ENCODE data around the gene DHRSX. TPM values are rescaled to one million over a fixed set of nuclear protein-coding genes. Genes with fewer than 3 reads are reported as not detected.
"Not testable (repeated sequence)": the region's sequence is repeated elsewhere in the genome, so short reads cannot be mapped to it uniquely, and the experiment has no call there.

DHRSX gene
- total and polyA plus RNA-seq, 10 of the 15 experiments (the other 5 are each of a cell fraction or from before 2014, with no cell fraction given) = 1.7 to 39.5 (median 16.5) TPM

GRCh38 chrX:2461711-2462016, 39.1 kb downstream of the DHRSX start:
- no peaks in the 10 kb centered on the region for H4K20me1 ChIP-seq (ENCODE audit: control insufficient read depth, insufficient read depth)
- in situ Hi-C loops (cut with MboI) = no loop called here

GRCh38 chrX:2460821-2461710, 39.7 kb downstream of the DHRSX start:
- H3K4me3 ChIP-seq; ATAC-seq; H3K79me2 ChIP-seq (ENCODE audit: control insufficient read depth, insufficient read depth, low read length); BruUV-seq (replicated peaks); H2AFZ ChIP-seq (ENCODE audit: control insufficient read depth, low read depth, low read length); H3K9ac ChIP-seq (ENCODE audit: control insufficient read depth, insufficient read depth, low read length); POLR2A ChIA-PET; H3K27me3 ChIP-seq (replicated peaks in 1 of 2; ENCODE audit: control insufficient read depth in 2 of 2, insufficient read depth in 2 of 2, low read length in 1 of 2); FAIRE-seq; CTCF ChIA-PET; SMC1A ChIA-PET (ENCODE audit: uncharacterized antibody, unreplicated experiment); H3K4me1 ChIP-seq (ENCODE audit: control insufficient read depth, insufficient read depth, low read length); H4K20me1 ChIP-seq (ENCODE audit: control insufficient read depth, insufficient read depth); H3K27ac ChIP-seq (ENCODE audit: control insufficient read depth, insufficient read depth); RAD21 ChIA-PET (ENCODE audit: unreplicated experiment); H3K4me2 ChIP-seq (ENCODE audit: control insufficient read depth, insufficient read depth); intact Hi-C loops (cut with micrococcal nuclease; ENCODE audit: unreplicated experiment); DNase-seq (ENCODE audit: low read depth, low spot score); H3K9me3 ChIP-seq (replicated peaks; ENCODE audit: control insufficient read depth, insufficient read depth, low read length); H3K36me3 ChIP-seq (ENCODE audit: control insufficient read depth in 2 of 2, insufficient read depth in 2 of 2, low read length in 1 of 2); in situ Hi-C loops (cut with MboI): not testable (repeated sequence)
- WGBS (ENCODE audit: insufficient coverage, insufficient replicate concordance, low lambda C conversion rate, missing lambda C conversion rate) = 83% methylated on average over 14 of the region's 17 CpGs

More at GRCh38 chrX:2461711-2462016, 39.1 kb downstream of the DHRSX start:
- H3K9ac ChIP-seq (ENCODE audit: control insufficient read depth, insufficient read depth, low read length) = no peak overlapping the region
- no peak for DNase-seq (ENCODE audit: low read depth, low spot score)
- no peak overlapping the region for H3K4me3 ChIP-seq
- BruUV-seq (replicated peaks) = no TSS peak
- no peaks in the 10 kb centered on the region for H3K36me3 ChIP-seq (ENCODE audit: control insufficient read depth in 2 of 2, insufficient read depth in 2 of 2, low read length in 1 of 2)
- no peaks in the 10 kb centered on the region; the same call in 1 of the 2 replicates for H3K79me2 ChIP-seq (ENCODE audit: control insufficient read depth, insufficient read depth, low read length)
- H3K4me2 ChIP-seq (ENCODE audit: control insufficient read depth, insufficient read depth) = no peak overlapping the region
- POLR2A ChIA-PET = no interaction called here
- SMC1A ChIA-PET (ENCODE audit: uncharacterized antibody, unreplicated experiment) = no interaction called here
- no peaks in the 10 kb centered on the region for H3K4me1 ChIP-seq (ENCODE audit: control insufficient read depth, insufficient read depth, low read length)
- FAIRE-seq = no peak
- H3K9me3 ChIP-seq (replicated peaks; ENCODE audit: control insufficient read depth, insufficient read depth, low read length) = no peaks in the 10 kb centered on the region; the same call in 2 of the 3 replicates
- no peaks in the 10 kb centered on the region for H3K27me3 ChIP-seq (replicated peaks in 1 of 2; ENCODE audit: control insufficient read depth in 2 of 2, insufficient read depth in 2 of 2, low read length in 1 of 2)
- 96% methylated on average over 8 of the region's 8 CpGs for WGBS (ENCODE audit: insufficient coverage, insufficient replicate concordance, low lambda C conversion rate, missing lambda C conversion rate)
- ATAC-seq = no peak
- no peak overlapping the region for H3K27ac ChIP-seq (ENCODE audit: control insufficient read depth, insufficient read depth)
- intact Hi-C loops (cut with micrococcal nuclease; ENCODE audit: unreplicated experiment) = no loop called here
- H2AFZ ChIP-seq (ENCODE audit: control insufficient read depth, low read depth, low read length) = no peak overlapping the region
- no peak for TF ChIP-seq ETV6 (conservative IDR thresholded peaks at IDR 0.05 in 1 of 2, IDR thresholded peaks at IDR 0.05 in 1 of 2; ENCODE audit: borderline replicate concordance in 1 of 2, low read depth in 1 of 2)
- RAD21 ChIA-PET (ENCODE audit: unreplicated experiment) = no interaction called here
- CTCF ChIA-PET = no interaction called here

- in situ Hi-C loops (cut with MboI); H3K9ac ChIP-seq (ENCODE audit: control insufficient read depth, insufficient read depth, low read length); DNase-seq (ENCODE audit: low read depth, low spot score); RAD21 ChIA-PET (ENCODE audit: unreplicated experiment); H4K20me1 ChIP-seq (ENCODE audit: control insufficient read depth, insufficient read depth); ATAC-seq; H2AFZ ChIP-seq (ENCODE audit: control insufficient read depth, low read depth, low read length); H3K36me3 ChIP-seq (ENCODE audit: control insufficient read depth in 2 of 2, insufficient read depth in 2 of 2, low read length in 1 of 2); SMC1A ChIA-PET (ENCODE audit: uncharacterized antibody, unreplicated experiment); FAIRE-seq; H3K4me3 ChIP-seq; H3K4me1 ChIP-seq (ENCODE audit: control insufficient read depth, insufficient read depth, low read length); BruUV-seq (replicated peaks); H3K79me2 ChIP-seq (ENCODE audit: control insufficient read depth, insufficient read depth, low read length); intact Hi-C loops (cut with micrococcal nuclease; ENCODE audit: unreplicated experiment); POLR2A ChIA-PET; H3K27ac ChIP-seq (ENCODE audit: control insufficient read depth, insufficient read depth); H3K27me3 ChIP-seq (replicated peaks in 1 of 2; ENCODE audit: control insufficient read depth in 2 of 2, insufficient read depth in 2 of 2, low read length in 1 of 2); H3K9me3 ChIP-seq (replicated peaks; ENCODE audit: control insufficient read depth, insufficient read depth, low read length); H3K4me2 ChIP-seq (ENCODE audit: control insufficient read depth, insufficient read depth); CTCF ChIA-PET: not testable (repeated sequence)
- WGBS (ENCODE audit: insufficient coverage, insufficient replicate concordance, low lambda C conversion rate, missing lambda C conversion rate) = 76% methylated on average over 10 of the region's 10 CpGs
Measured at GRCh38 chrX:2460048-2460447, 40.7 kb downstream of the DHRSX start.
